ENCODE results near the gene VCX.

- no peak for TF ChIP-seq CTCF (IDR thresholded peaks at IDR 0.05; ENCODE audit: low read length)
- TF ChIP-seq EZH2 (IDR thresholded peaks at IDR 0.05; ENCODE audit: borderline replicate concordance, low read length), result no peak
These were observed 1.7 kb upstream of the VCX start for GRCh38 chrX:7841084-7841805.

All from OCI-LY1 (cell line).